HUES6 (cell line): ENCODE data around the gene MGAT5B.

ENCODE experiments used
- H3K27ac ChIP-seq: 2 replicates; pipeline ENCODE4 v1.7.0; 2013; ENCODE audit warnings: low read depth, mild to moderate bottlenecking, low read length, inconsistent platforms
- H3K27me3 ChIP-seq: 2 replicates; pipeline ENCODE4 v1.6.1; 2013; ENCODE audit warnings: low read length; ENCODE audit not compliant: control insufficient read depth, insufficient read depth
- H3K36me3 ChIP-seq: 2 replicates; pipeline ENCODE4 v1.6.1; 2013; ENCODE audit warnings: low read length; ENCODE audit not compliant: control insufficient read depth, insufficient read depth
- H3K4me1 ChIP-seq: 2 replicates; pipeline ENCODE4 v1.6.1; 2013; ENCODE audit warnings: low read length; ENCODE audit not compliant: control insufficient read depth, insufficient read depth
- H3K4me3 ChIP-seq: 2 replicates; pipeline ENCODE4 v1.5.1; 2013; ENCODE audit warnings: low read depth, low read length
- H3K9ac ChIP-seq: one replicate; pipeline ENCODE4 v1.6.1; 2013; ENCODE audit warnings: mild to moderate bottlenecking, low read length
- H3K9me3 ChIP-seq: 2 replicates; pipeline ENCODE4 v1.6.1; 2013; ENCODE audit warnings: low read depth, low read length; ENCODE audit not compliant: control insufficient read depth, insufficient read depth

MGAT5B gene

DNA sequence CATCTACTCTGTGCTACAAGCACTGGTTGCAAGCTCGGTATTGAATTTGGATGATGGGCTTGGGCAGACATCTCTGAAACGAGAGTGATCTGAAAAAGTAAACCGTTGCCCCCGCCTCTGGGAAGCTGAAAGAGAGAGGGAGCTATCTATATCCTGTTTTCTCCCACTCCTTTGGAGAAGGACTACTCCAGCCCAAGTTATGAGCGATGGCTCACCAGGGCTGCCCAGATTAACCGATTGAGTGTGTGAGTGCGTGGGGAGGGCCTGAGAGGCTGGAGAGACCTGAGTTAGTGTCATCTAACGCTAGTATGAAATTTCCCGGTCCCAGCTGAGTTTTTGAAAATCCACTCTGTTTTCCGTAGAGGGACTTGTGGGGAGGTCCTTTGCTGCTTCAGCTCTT lies 11.5 kb downstream of the MGAT5B start:
- no peaks in the 10 kb centered on the region for H3K27me3 ChIP-seq

GRCh38 chr17:76880268-76880667 lies 12.1 kb downstream of the MGAT5B start:
- H3K4me3 ChIP-seq = no peak overlapping the region
- no peaks in the 10 kb centered on the region for H3K36me3 ChIP-seq
- peaks cover 5% of the 10 kb centered on the region for H3K4me1 ChIP-seq
- H3K9me3 ChIP-seq = peaks cover 4% of the 10 kb centered on the region; the same call in 1 of the 2 replicates
- H3K27me3 ChIP-seq = no peaks in the 10 kb centered on the region
- H3K9ac ChIP-seq = no peak overlapping the region
- H3K27ac ChIP-seq = no peak overlapping the region

More for the DNA sequence above, 11.5 kb downstream of the MGAT5B start:
- no peak overlapping the region for H3K9ac ChIP-seq
- no peak overlapping the region for H3K27ac ChIP-seq
- H3K36me3 ChIP-seq = no peaks in the 10 kb centered on the region
- H3K4me1 ChIP-seq = no peaks in the 10 kb centered on the region
- no peak overlapping the region for H3K4me3 ChIP-seq
- peaks cover 5% of the 10 kb centered on the region; the same call in 1 of the 2 replicates for H3K9me3 ChIP-seq

DNA sequence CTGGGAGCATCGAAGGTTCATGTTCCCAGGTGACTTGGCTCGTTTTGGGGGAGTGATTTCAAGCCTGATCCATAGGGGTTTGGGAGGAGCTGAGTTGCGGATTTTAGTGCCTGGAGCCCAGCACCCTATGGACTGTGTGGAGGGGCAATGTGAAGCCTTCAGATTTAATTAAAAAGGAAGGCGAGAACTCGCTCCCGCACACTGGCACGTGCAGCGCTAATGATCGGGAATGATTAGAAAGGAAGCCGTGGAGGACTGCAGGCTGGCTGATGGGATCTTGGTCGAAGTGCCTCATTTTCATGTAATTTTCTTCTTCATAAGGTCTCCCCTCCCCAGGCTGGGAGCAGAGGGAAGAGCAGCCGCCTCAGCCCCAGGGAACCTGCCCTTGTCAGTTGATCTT lies 12.8 kb downstream of the MGAT5B start:
- Histone ChIP-seq H3K27me3 (no peaks in the 10 kb centered on the region), H3K27ac (no peak overlapping the region), H3K9me3 (no peaks in the 10 kb centered on the region), H3K36me3 (no peaks in the 10 kb centered on the region), H3K4me3 (no peak overlapping the region), H3K9ac (no peak overlapping the region), H3K4me1 (peaks cover 12% of the 10 kb centered on the region)

GRCh38 chr17:76881408-76881807 lies 13.2 kb downstream of the MGAT5B start:
- H3K36me3 ChIP-seq = no peaks in the 10 kb centered on the region
- peaks cover 12% of the 10 kb centered on the region for H3K4me1 ChIP-seq
- no peaks in the 10 kb centered on the region for H3K9me3 ChIP-seq
- H3K27ac ChIP-seq = no peak overlapping the region
- no peak overlapping the region for H3K9ac ChIP-seq
- H3K4me3 ChIP-seq = no peak overlapping the region
- no peaks in the 10 kb centered on the region for H3K27me3 ChIP-seq

DNA sequence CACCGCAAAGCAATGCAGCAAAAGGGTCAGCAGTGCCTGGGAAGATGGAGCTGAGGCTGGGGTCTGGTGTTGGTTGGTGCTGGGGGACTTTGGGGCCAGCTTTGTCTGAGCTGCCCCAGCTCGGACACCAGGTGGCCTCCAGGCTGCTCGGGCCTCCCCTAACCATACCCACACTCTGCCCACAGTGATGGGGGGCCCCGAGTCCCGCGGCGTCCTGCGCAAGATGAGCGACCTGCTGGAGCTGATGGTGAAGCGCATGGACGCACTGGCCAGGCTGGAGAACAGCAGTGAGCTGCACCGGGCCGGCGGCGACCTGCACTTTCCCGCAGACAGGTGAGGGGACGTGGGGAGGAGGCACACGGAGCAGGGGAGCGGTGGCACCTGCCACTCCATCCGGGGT lies 13.8 kb downstream of the MGAT5B start:
- H3K9me3 ChIP-seq = no peaks in the 10 kb centered on the region
- H3K36me3 ChIP-seq = no peaks in the 10 kb centered on the region
- no peak overlapping the region for H3K4me3 ChIP-seq
- no peaks in the 10 kb centered on the region for H3K27me3 ChIP-seq
- H3K9ac ChIP-seq = no peak overlapping the region
- peaks cover 12% of the 10 kb centered on the region for H3K4me1 ChIP-seq
- H3K27ac ChIP-seq = no peak overlapping the region

GRCh38 chr17:76883744-76884525 lies 15.7 kb downstream of the MGAT5B start:
- peaks cover 12% of the 10 kb centered on the region for H3K4me1 ChIP-seq
- no peak overlapping the region for H3K9ac ChIP-seq
- H3K27ac ChIP-seq = no peak overlapping the region
- H3K27me3 ChIP-seq = no peaks in the 10 kb centered on the region
- no peak overlapping the region for H3K4me3 ChIP-seq
- no peaks in the 10 kb centered on the region for H3K9me3 ChIP-seq
- no peaks in the 10 kb centered on the region for H3K36me3 ChIP-seq

DNA sequence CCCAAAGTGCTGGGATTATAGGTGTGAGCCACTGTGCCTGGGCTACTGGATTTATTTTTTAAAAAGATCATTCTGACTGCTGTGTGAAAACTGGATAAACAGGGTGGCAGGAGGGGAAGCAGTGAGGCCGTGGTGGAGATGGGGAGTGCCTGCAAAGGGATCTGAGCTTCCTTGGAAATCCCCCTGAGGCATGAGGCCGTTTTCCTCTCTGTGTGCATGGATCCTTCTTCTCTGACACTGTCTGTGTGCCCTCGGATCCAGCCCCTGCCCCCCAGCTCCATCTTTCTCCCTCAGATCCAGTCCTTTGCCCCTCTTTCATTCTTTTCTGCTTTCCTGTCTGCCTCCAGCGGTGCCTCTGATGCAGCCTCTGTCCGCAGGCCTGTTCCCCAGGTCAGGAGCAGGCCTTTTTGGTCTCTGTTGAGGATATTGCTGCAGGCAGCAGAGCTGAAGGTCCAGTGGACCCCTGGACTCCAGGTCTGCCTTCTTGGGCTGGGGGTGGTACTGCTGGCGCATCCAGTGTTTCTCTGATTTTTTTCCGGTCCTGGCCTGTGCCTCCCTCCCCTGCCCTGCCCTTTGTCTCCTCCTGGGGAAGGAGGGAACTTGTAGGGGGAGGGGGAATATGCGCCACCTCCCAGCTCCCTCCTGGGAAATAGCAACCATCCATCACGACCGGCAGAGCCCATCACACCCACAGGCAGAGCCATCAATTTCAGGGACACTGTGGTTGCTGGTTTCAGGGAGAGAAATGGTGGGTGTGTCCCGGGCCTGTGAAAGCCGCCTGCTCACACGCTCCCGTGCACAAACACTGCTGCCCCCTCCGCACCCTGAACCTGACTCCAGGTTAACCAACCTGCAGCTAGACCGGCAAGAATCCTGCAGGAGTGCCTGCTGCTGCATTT lies 17.0 kb downstream of the MGAT5B start:
- H3K9ac ChIP-seq = no peak overlapping the region
- H3K4me1 ChIP-seq = peaks cover 12% of the 10 kb centered on the region
- no peaks in the 10 kb centered on the region for H3K36me3 ChIP-seq
- no peaks in the 10 kb centered on the region for H3K27me3 ChIP-seq
- no peak overlapping the region for H3K27ac ChIP-seq
- no peaks in the 10 kb centered on the region for H3K9me3 ChIP-seq
- peak overlapping the region; percentile 25; the same call in 1 of the 2 replicates for H3K4me3 ChIP-seq

DNA sequence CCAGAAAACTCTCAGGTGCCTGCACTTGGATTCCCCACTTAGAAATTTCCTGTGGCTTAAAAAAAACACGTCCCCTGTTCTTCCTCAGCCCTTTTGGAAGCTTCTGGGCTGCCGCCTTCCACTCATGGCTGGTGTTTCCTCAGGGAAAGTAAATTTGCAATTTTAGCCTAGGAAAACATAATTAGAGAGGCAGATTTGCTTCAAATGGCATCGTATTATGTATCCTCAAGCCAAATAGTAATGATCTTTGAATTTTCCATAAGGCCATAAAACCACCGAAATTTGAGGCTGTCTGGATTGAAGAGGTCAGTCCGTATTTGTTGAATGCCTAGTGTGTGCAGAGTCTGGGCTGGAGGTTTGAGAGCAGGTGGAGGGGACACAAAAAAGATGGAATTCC lies 17.7 kb downstream of the MGAT5B start:
- H3K27me3 ChIP-seq = no peaks in the 10 kb centered on the region
- H3K4me3 ChIP-seq = no peak overlapping the region
- H3K9ac ChIP-seq = no peak overlapping the region
- H3K36me3 ChIP-seq = no peaks in the 10 kb centered on the region
- peaks cover 12% of the 10 kb centered on the region for H3K4me1 ChIP-seq
- no peak overlapping the region for H3K27ac ChIP-seq
- H3K9me3 ChIP-seq = no peaks in the 10 kb centered on the region

- Histone ChIP-seq H3K36me3 (no peaks in the 10 kb centered on the region), H3K27me3 (no peaks in the 10 kb centered on the region), H3K27ac (no peak overlapping the region)
Observed at GRCh38 chr17:76886395-76886794, 18.2 kb downstream of the MGAT5B start.

DNA sequence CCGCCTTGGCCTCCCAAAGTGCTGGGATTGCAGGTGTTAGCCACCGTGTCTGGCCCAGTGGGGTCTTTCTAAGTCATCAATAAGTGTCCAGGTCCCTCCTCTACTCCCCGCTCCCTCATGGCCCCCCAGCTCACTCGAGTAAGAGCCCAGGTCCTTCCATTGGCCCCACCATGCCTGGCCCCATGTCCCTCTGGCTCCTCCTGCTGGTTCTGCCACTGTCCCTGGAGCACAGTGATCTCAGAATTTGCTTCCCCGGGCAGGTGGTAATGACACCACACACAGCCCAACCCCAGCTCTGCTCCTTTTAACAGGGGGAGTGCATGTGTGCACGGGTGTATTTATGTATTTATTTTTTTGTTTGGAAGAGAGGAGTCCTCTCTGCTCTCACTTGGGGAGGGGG lies 19.6 kb downstream of the MGAT5B start:
- Histone ChIP-seq H3K27ac (no peak overlapping the region), H3K9ac (no peak overlapping the region), H3K9me3 (no peaks in the 10 kb centered on the region), H3K27me3 (no peaks in the 10 kb centered on the region), H3K36me3 (no peaks in the 10 kb centered on the region), H3K4me1 (peaks cover 12% of the 10 kb centered on the region), H3K4me3 (no peak overlapping the region)

More at GRCh38 chr17:76886395-76886794, 18.2 kb downstream of the MGAT5B start:
- Histone ChIP-seq H3K4me1 (peaks cover 12% of the 10 kb centered on the region), H3K9me3 (no peaks in the 10 kb centered on the region), H3K9ac (no peak overlapping the region), H3K4me3 (no peak overlapping the region)

DNA sequence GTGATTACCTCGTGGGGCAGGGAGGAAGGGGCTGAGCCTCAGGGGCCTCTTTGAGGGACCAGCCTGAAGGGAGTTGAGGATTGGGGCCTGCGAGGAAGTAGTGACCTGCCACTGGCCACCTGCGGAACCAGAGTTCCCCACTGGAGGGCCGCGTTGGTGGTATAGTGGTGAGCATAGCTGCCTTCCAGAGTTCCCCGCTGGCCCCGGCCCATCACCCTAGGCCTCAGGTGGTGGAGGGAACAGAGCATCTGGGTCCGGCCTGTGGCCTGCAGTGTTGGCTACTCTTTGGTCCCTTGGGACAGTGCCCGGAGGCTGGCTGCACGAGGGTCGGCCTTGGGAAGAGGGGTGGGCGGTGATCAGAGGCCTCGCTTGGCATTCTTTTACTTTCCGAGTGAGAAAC lies 20.5 kb downstream of the MGAT5B start:
- H3K4me1 ChIP-seq = peaks cover 12% of the 10 kb centered on the region
- no peak overlapping the region for H3K27ac ChIP-seq
- H3K9me3 ChIP-seq = no peaks in the 10 kb centered on the region
- H3K36me3 ChIP-seq = no peaks in the 10 kb centered on the region
- H3K9ac ChIP-seq = no peak overlapping the region
- H3K4me3 ChIP-seq = no peak overlapping the region
- no peaks in the 10 kb centered on the region for H3K27me3 ChIP-seq
